Measurements from ENCODE around the gene RBPMS2.

DNA sequence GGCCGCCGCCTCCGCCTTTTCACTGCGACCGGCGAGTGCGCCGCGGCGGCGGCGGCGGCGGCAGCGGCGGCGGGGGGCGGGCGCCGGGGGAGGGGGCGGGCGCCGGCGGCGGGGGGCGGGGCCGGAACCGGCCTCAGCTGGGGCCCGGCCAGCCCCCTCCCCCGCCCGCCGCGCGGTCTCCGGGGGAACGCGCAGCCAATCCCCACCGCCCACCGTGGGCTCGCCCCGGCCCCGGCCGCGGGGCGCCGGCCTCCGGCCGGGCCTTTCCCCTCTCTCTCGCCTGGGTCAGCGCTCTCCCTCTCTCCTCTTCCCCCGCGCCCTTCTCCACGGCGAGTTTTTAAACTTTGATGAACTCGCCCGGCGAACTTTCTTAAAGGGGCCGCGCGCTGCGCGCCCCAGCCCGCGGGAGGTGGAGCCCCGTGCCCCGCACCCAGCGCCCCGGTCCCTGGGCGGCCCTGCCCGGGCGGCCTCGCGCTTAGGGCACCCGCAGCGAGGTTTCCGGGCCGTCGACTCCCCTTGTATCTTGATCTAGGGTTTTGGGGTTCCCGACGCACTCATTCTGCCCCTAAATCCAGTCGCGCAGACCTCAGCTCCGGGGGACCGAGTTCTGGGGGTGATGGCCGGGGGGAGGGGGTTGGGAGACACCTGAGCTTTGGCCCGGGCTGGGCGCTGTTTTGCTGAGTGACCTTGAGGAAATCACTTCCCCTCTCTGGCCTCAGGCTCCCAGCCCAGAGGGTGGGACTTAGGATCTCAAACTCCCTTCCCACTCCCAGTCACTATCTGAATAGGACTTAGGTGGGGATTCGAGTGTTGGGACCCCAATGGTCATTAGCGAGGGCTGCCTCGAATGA, at the start of gene RBPMS2:
- no peak for TF ChIP-seq EZH2 (IDR thresholded peaks at IDR 0.05; ENCODE audit: borderline replicate concordance, low read depth, low read length, severe bottlenecking)
- TF ChIP-seq MYC (IDR thresholded peaks at IDR 0.05; ENCODE audit: low read depth, low read length) = no peak
- TF ChIP-seq, protein P1, sequence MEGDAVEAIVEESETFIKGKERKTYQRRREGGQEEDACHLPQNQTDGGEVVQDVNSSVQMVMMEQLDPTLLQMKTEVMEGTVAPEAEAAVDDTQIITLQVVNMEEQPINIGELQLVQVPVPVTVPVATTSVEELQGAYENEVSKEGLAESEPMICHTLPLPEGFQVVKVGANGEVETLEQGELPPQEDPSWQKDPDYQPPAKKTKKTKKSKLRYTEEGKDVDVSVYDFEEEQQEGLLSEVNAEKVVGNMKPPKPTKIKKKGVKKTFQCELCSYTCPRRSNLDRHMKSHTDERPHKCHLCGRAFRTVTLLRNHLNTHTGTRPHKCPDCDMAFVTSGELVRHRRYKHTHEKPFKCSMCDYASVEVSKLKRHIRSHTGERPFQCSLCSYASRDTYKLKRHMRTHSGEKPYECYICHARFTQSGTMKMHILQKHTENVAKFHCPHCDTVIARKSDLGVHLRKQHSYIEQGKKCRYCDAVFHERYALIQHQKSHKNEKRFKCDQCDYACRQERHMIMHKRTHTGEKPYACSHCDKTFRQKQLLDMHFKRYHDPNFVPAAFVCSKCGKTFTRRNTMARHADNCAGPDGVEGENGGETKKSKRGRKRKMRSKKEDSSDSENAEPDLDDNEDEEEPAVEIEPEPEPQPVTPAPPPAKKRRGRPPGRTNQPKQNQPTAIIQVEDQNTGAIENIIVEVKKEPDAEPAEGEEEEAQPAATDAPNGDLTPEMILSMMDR (IDR thresholded peaks at IDR 0.05; ENCODE audit: extremely low read depth in 1 of 2, insufficient read depth in 1 of 2, low read depth in 1 of 2, low read length in 2 of 2) = no peak
- TF ChIP-seq POLR2A (IDR thresholded peaks at IDR 0.05; ENCODE audit: low read depth, low read length) = no peak
- no peak for TF ChIP-seq POLR2AphosphoS5 (IDR thresholded peaks at IDR 0.05; ENCODE audit: insufficient read depth, low read depth, low read length)
- TF ChIP-seq GATA2 (IDR thresholded peaks at IDR 0.05; ENCODE audit: insufficient read depth, insufficient read length, low read depth, low read length) = no peak

Data from endothelial cell of umbilical vein (primary cell).